H9 (cell line): ENCODE data around the gene SFN. TPM values are rescaled to one million over a fixed set of nuclear protein-coding genes. Genes with fewer than 3 reads are reported as not detected.

Experiments used
- DNase-seq: peaks from one replicate; pipeline ENCODE4 v3.0.0-alpha.2; 2017
- H2AFZ ChIP-seq: one replicate; pipeline ENCODE4 v1.6.1; 2013; ENCODE audit warnings: mild to moderate bottlenecking, low read length, control low read depth, moderate library complexity
- H2AK5ac ChIP-seq: 2 replicates; pipeline ENCODE4 v1.6.1; 2013; ENCODE audit warnings: low read length, control low read depth, mixed read lengths; ENCODE audit not compliant: insufficient read length
- H2BK120ac ChIP-seq: one replicate; pipeline ENCODE4 v1.6.1; 2013; ENCODE audit warnings: low read depth, mild to moderate bottlenecking, low read length, control low read depth, inconsistent platforms; ENCODE audit not compliant: poor library complexity, severe bottlenecking
- H2BK12ac ChIP-seq: 2 replicates; pipeline ENCODE4 v1.6.1; 2013; ENCODE audit warnings: low read length, control low read depth, mixed read lengths, low read depth; ENCODE audit not compliant: insufficient read length
- H2BK15ac ChIP-seq: 2 replicates; pipeline ENCODE4 v1.6.1; 2013; ENCODE audit warnings: low read depth, low read length, control low read depth
- H2BK20ac ChIP-seq: one replicate; pipeline ENCODE4 v1.6.1; 2013; ENCODE audit warnings: low read depth, mild to moderate bottlenecking, low read length, control low read depth, inconsistent platforms; ENCODE audit not compliant: poor library complexity, severe bottlenecking
- H2BK5ac ChIP-seq: 2 replicates; pipeline ENCODE4 v1.6.1; 2013; ENCODE audit warnings: low read length, control low read depth, mixed read lengths; ENCODE audit not compliant: insufficient read length
- H3K14ac ChIP-seq: 2 replicates; pipeline ENCODE4 v1.6.1; 2013; ENCODE audit warnings: low read length, control low read depth; ENCODE audit not compliant: insufficient read depth
- H3K18ac ChIP-seq: 2 replicates; pipeline ENCODE4 v1.6.1; 2013; ENCODE audit warnings: low read depth, mild to moderate bottlenecking, mixed read lengths, low read length, control low read depth; ENCODE audit not compliant: insufficient read length
- H3K23ac ChIP-seq: 2 replicates; pipeline ENCODE4 v1.6.1; 2013; ENCODE audit warnings: low read length, control low read depth, mixed read lengths, low read depth; ENCODE audit not compliant: insufficient read length
- H3K23me2 ChIP-seq: 2 replicates; pipeline ENCODE4 v1.6.1; 2013; ENCODE audit warnings: low read depth, mild to moderate bottlenecking, mixed read lengths, low read length, control low read depth; ENCODE audit not compliant: insufficient read length, poor library complexity, severe bottlenecking
- H3K27ac ChIP-seq: 2 replicates; pipeline ENCODE4 v1.5.1; 2013; ENCODE audit warnings: low read length, control low read depth, mixed read lengths, low read depth; ENCODE audit not compliant: insufficient read length
- H3K27me3 ChIP-seq: 2 replicates; pipeline ENCODE4 v1.6.1; 2013; ENCODE audit warnings: low read length, control low read depth, inconsistent platforms; ENCODE audit not compliant: insufficient read depth
- H3K4ac ChIP-seq: 2 replicates; pipeline ENCODE4 v1.6.1; 2013; ENCODE audit warnings: low read depth, mild to moderate bottlenecking, control low read depth, inconsistent platforms, low read length, moderate library complexity
- H3K4me1 ChIP-seq: 2 replicates; pipeline ENCODE4 v1.6.1; 2013; ENCODE audit warnings: low read length, control low read depth, inconsistent platforms; ENCODE audit not compliant: insufficient read depth
- H3K4me2 ChIP-seq: 2 replicates; pipeline ENCODE4 v1.6.1; 2013; ENCODE audit warnings: low read length, control low read depth, mixed read lengths; ENCODE audit not compliant: insufficient read length, insufficient read depth
- H3K56ac ChIP-seq: 2 replicates; pipeline ENCODE4 v1.6.1; 2013; ENCODE audit warnings: low read depth, mild to moderate bottlenecking, mixed read lengths, low read length, control low read depth; ENCODE audit not compliant: insufficient read length
- H3K79me1 ChIP-seq: 2 replicates; pipeline ENCODE4 v1.6.1; 2013; ENCODE audit warnings: low read depth, mild to moderate bottlenecking, moderate library complexity, low read length, control low read depth, inconsistent platforms; ENCODE audit not compliant: insufficient read depth, poor library complexity, severe bottlenecking
- H3K79me2 ChIP-seq: 2 replicates; pipeline ENCODE4 v1.6.1; 2013; ENCODE audit warnings: low read length, control low read depth, inconsistent platforms; ENCODE audit not compliant: insufficient read depth
- H3K9ac ChIP-seq: 2 replicates; pipeline ENCODE4 v1.6.1; 2013; ENCODE audit warnings: low read length, control low read depth, mixed read lengths; ENCODE audit not compliant: insufficient read length; ENCODE audit errors: extremely low read depth
- H3K9me3 ChIP-seq: one replicate; pipeline ENCODE4 v1.6.1; 2013; ENCODE audit warnings: low read depth, low read length, inconsistent platforms; ENCODE audit not compliant: control insufficient read depth
- H3T11ph ChIP-seq: one replicate; pipeline ENCODE4 v1.6.1; 2013; ENCODE audit warnings: mild to moderate bottlenecking, low read length, control low read depth, inconsistent platforms
- H4K20me1 ChIP-seq: one replicate; pipeline ENCODE4 v1.6.1; 2013; ENCODE audit not compliant: control insufficient read depth, insufficient read length, insufficient read depth
- H4K5ac ChIP-seq: 2 replicates; pipeline ENCODE4 v1.6.1; 2013; ENCODE audit warnings: low read depth, mild to moderate bottlenecking, mixed read lengths, low read length, control low read depth; ENCODE audit not compliant: insufficient read length
- H4K8ac ChIP-seq: replicated peaks from 2 replicates; pipeline ENCODE4 v1.6.1; 2013; ENCODE audit warnings: low read length, control low read depth, mixed read lengths, low read depth; ENCODE audit not compliant: insufficient read length
- H4K91ac ChIP-seq: 2 replicates; pipeline ENCODE4 v1.6.1; 2013; ENCODE audit warnings: low read depth, mild to moderate bottlenecking, moderate library complexity, mixed read lengths, low read length, control low read depth; ENCODE audit not compliant: insufficient read length
- H3K27ac Mint-ChIP-seq, 3 experiments: 2 replicates in 2 of 3; 3 replicates in 1 of 3; pipeline ENCODE4 v1.8.0; 2020 to 2021; ENCODE audit warnings: mixed read lengths in 3 of 3, mild to moderate bottlenecking in 1 of 3, moderate library complexity in 1 of 3
- H3K27me3 Mint-ChIP-seq: 2 replicates; pipeline ENCODE4 v1.8.0; 2021; ENCODE audit warnings: low read depth, mild to moderate bottlenecking, moderate library complexity, mixed read lengths
- H3K36me3 Mint-ChIP-seq, 3 experiments: 2 replicates in 2 of 3; 3 replicates in 1 of 3; pipeline ENCODE4 v1.8.0; 2020 to 2021; ENCODE audit warnings: low read depth in 3 of 3, mixed read lengths in 3 of 3; ENCODE audit not compliant: insufficient read depth in 1 of 3
- H3K4me1 Mint-ChIP-seq, 2 experiments: 2 replicates each; pipeline ENCODE4 v1.8.0; 2020; ENCODE audit warnings: mixed read lengths in 2 of 2
- H3K4me3 Mint-ChIP-seq, 2 experiments: 2 replicates in 1 of 2; 3 replicates in 1 of 2; pipeline ENCODE4 v1.8.0; 2020 to 2021; ENCODE audit warnings: mild to moderate bottlenecking in 2 of 2, mixed read lengths in 2 of 2, moderate library complexity in 1 of 2
- H3K9me3 Mint-ChIP-seq, 2 experiments: 2 replicates in 1 of 2; 3 replicates in 1 of 2; pipeline ENCODE4 v1.8.0; 2020; ENCODE audit warnings: mild to moderate bottlenecking in 2 of 2, mixed read lengths in 2 of 2, moderate library complexity in 1 of 2
- CTCF ChIP-seq: fragments of 200-600 bp; sonication (generic); conservative IDR thresholded peaks from 3 replicates; pipeline ENCODE4 v1.8.0; 2021; ENCODE audit warnings: antibody characterized with exemption, mild to moderate bottlenecking
- WGBS: extraction: QIAGEN DNeasy Blood & Tissue Kit; methylation state at CpG from one replicate; pipeline ENCODE4 v1.1.7; 2013; ENCODE audit warnings: missing lambda C conversion rate, low lambda C conversion rate, mixed read lengths; ENCODE audit not compliant: insufficient read length; ENCODE audit errors: extremely low coverage; 5-methylcytosine and 5-hydroxymethylcytosine counted together
- total RNA-seq: library from RNA; stranded (reverse); gene quantifications from 2 replicates; pipeline ENCODE4 v1.2.1, GENCODE V29; 2021

SFN gene
- total RNA-seq, 1 experiment from 2014 or later: 4.3 TPM

- WGBS: no CpG with 5 or more reads among the region's 4 CpGs
Observed at GRCh38 chr1:26855636-26856035, 7.3 kb upstream of the SFN start.

More at GRCh38 chr1:26855636-26856035, 7.3 kb upstream of the SFN start:
- Histone ChIP-seq H3K4me2 (no peak overlapping the region), H4K91ac (no peak overlapping the region), H3K79me1 (no peaks in the 10 kb centered on the region), H2BK5ac (no peak overlapping the region), H4K20me1 (no peaks in the 10 kb centered on the region), H3K18ac (no peak overlapping the region), H3K9ac (no peak overlapping the region), H3T11ph (no peak overlapping the region), H3K4me1 (no peaks in the 10 kb centered on the region), H2BK120ac (no peak overlapping the region), H4K5ac (no peak overlapping the region), H2BK15ac (no peak overlapping the region), H3K23me2 (no peaks in the 10 kb centered on the region), H3K9me3 (no peaks in the 10 kb centered on the region), H2BK12ac (no peak overlapping the region), H3K23ac (no peak overlapping the region), H3K27me3 (no peaks in the 10 kb centered on the region), H3K79me2 (no peaks in the 10 kb centered on the region), H2BK20ac (no peak overlapping the region), H3K14ac (no peak overlapping the region), H3K56ac (no peak overlapping the region), H2AFZ (no peak overlapping the region), H2AK5ac (no peak overlapping the region), H4K8ac (no peak overlapping the region), H3K4ac (no peak overlapping the region), H3K27ac (no peak overlapping the region)
- Mint-ChIP-seq H3K4me3 (no peak overlapping the region), H3K9me3 (no peaks in the 10 kb centered on the region), H3K36me3 (peaks cover 16 to 41% (median 31%) of the 10 kb centered on the region in 3 experiments; a peak in 6 of 7 replicates), H3K4me1 (peaks cover 19 to 22% of the 10 kb centered on the region in 2 experiments), H3K27me3 (no peaks in the 10 kb centered on the region), H3K27ac (peak overlapping the region in 2 of 3 experiments; percentile 71 to 85; a peak in 2 of 7 replicates)
- no peak for DNase-seq
- no peak for TF ChIP-seq CTCF
